IPS DF 19.7 (cell line): ENCODE measurements around the gene SSBP4.

ENCODE experiments used
- DNase-seq: peaks from one replicate; pipeline ENCODE4 v3.0.0-alpha.2; 2013; ENCODE audit warnings: low read depth, low spot score

Gene SSBP4

DNA sequence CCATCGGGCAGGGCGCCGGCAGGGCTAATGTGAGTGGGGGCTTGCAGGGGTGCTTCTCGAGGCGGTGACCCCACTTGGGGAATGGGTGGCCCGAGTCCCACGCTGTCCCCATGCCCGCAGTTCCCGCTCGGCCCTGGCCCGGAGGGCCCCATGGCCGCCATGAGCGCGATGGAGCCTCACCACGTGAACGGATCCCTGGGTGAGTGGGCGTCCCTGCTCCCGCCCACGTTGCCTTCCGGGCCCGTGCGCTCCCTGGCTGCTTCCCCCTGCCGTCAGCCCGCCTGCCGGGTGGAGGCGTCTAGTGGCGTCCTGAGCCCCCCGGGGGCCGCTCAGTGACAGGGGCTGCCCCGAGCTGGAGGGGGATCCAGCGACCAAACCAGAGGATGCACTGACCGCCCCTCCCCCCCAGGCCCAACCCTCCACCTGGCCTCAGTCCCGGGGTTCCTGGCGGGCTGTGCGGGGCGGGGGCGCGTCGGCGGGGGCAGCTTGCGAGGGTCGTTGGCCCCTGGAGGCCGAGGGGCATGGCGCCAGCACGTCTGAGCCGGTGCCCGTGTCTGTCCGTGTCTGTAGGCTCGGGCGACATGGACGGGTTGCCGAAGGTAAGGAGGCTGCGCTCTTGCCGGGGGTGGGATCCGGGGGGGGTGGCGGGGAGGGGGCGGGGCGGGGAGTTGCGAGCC is 14.0 kb downstream of the SSBP4 start:
- no peak for DNase-seq

DNA sequence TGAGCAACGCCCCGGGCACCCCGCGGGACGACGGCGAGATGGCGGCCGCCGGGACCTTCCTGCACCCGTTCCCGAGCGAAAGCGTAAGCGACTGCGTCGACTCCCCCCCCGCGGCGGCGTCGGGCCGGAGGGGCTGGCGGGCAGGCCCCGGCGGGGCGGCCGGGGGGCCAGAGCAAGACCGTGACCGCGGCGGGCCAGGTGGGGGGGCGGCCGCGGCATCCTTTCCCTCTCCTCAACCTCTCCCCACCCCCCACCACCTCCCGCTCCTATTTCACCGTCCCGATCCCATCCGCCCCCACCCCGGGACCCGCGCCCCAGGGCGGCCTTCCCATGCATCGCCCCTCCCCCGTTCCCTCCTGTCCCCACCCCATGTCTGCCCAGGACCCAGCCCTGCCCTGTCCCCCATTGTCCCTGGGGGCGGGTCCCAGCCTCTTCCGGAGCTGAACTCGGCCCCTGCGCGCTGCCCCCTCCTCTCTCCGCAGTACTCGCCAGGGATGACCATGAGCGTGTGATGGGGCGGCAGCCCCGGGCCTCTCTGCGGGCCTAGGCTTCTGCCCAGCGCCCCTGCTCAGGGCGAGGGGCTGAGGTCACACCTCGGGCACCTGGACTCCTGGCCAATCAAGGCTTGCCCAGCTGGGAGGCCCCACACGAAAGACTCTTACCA is 14.7 kb downstream of the SSBP4 start:
- no peak for DNase-seq

GRCh38 chr19:18434411-18435175 is 15.4 kb downstream of the SSBP4 start:
- no peak for DNase-seq

GRCh38 chr19:18435178-18435841 is 16.1 kb downstream of the SSBP4 start:
- DNase-seq: no peak

DNA sequence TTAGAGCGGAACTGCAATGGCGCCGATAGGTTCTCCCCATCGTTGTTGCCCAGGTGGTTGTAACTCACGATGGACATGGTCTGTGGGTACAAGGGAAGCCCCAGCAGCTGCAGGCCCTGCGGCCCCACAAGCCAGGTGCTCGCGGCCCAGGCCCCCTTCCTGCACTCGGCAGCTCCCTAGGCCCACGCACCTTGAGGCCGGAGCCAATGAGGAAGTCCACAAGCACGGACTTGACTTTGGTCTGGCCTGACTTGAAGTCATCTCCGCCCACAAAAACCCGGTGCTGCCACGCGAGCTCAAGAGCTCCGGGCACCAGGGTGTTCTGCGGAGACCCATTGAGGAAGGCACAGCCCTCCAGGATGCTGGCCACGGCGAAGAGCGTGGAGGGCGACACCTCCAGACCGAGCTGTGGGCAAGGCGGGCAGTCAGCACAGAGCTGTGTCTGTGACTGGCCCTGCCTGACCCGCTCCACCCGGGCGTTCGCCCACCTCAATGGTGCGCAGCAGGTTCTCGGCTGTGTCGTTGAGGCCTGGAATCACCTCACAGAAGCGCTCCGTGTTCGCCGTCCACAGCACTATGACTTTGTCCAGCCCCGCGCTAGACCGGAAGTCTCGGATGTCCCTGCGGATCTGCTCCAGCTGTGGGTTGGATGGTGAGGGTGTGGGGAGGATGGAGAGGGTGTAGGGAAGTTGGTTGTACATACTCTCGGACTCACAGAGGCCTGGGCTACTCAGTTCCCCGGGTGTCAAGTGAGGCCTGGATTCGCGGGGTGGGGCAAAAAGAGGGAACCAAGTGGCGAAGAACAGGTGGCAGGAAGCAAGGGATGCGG is 16.9 kb downstream of the SSBP4 start:
- DNase-seq: no peak

DNA sequence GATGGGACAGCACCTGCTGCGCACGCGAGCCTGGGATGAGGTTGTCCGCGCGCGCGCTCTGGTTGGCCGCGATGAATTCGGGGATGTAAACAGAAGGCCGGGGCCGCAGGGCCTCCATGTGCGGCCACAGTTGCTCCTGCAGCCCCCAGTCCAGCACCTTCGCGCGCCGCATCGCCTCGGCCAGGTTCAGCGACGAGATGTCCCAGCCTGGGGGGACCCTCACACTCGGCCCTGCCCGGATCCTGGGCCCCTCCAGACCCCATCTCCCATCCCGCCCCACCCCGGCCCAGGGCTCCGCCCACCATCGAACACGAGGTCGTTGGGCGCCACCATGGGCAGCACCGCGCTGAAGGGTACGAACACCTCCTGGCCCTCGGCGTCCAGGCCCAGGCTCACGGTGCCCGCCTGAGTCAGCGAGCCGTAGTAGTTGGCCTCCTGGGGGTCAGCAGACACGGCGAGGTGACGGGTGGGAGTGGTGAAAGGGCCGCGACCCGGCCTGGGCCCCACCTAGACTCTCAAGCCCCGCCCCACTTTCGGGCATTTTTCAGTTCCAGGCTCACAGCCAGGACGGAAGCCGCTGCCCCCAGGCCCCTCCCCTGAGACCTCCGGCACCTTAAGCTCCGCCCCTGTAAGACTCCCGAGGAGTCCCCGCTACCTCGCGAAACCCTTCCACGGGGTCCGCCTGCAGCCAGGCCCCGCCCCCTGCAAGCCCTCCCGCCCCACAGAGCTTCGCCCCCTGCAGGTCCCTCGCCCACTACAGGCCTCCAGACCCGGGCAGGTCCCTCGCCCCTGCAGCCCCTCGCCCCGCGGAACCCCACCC is 17.7 kb downstream of the SSBP4 start:
- no peak for DNase-seq

- DNase-seq: no peak
Measured at GRCh38 chr19:18437491-18438330, 18.5 kb downstream of the SSBP4 start, which contains the start of gene ISYNA1. Gene ISYNA1 (minus strand): TSS chr19:18438133. CDS start chr19:18437979, 154 bp downstream.

GRCh38 chr19:18438331-18439024 is 19.3 kb downstream of the SSBP4 start:
- no peak for DNase-seq

DNA sequence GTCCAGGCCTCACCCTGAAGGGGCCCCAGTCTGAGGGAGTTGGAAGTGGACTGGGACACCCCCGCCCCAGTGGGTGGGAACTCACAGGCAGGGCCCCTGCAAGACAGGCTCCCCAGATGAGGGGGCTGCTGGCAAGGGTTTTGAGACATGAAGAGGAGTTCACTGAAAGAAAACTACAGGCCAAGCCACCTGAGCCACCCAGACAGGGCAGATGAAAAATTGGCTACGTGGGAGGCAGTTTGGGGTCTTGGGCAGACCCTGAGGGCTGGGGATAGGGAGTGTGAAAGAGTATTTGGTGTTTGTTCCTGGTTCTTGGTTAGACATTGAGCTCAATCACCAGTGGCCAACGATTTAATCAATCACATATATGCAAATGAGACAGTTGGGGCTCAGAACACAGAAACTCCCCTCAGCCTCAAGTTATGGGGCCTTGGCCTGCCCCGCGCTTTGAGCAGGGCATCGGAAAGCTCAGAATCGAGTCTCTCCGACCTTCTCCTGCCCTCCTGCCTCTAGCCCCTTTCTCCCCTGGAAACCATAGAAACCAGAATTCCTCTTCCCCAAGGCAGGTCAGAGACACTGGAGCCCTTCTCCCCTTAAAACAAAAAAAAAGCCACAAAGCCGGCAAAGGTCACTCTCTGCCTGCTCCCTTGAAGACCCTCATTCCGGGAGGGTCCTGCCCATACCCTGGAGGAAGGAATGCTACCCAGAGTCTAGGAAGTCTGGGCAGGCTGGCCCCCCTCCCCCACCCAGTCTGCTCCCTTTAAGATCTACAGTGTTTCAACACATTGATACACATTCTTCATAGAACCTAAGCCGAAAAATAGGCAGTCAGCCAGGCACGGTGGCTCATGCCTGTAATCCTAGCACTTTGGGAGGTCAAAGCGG is 20.1 kb downstream of the SSBP4 start:
- DNase-seq: no peak

GRCh38 chr19:18439910-18440237 is 20.7 kb downstream of the SSBP4 start:
- no peak for DNase-seq

DNA sequence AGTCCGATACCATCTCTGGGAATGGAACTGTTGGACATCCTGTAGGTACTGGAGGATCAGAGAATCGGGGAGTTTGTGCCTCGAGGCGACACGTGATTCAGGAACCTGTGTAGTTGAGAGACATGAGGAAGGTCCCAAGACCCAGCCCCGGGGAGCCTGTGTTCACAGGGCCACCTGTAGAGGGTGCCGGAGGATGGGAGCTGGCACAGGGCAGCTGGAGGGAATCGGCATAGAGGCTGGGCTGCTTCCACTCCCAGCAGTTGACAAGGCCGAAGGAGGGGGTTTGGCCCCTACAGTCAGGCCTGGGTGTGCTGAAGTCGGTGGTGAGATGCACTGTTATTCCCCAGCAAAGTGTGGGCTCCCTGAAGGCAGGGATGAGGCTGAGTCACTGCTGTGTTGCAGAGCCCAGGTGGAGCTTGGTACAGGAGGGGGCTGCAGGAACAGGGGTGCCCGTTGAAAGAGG is 21.2 kb downstream of the SSBP4 start:
- DNase-seq: no peak

DNA sequence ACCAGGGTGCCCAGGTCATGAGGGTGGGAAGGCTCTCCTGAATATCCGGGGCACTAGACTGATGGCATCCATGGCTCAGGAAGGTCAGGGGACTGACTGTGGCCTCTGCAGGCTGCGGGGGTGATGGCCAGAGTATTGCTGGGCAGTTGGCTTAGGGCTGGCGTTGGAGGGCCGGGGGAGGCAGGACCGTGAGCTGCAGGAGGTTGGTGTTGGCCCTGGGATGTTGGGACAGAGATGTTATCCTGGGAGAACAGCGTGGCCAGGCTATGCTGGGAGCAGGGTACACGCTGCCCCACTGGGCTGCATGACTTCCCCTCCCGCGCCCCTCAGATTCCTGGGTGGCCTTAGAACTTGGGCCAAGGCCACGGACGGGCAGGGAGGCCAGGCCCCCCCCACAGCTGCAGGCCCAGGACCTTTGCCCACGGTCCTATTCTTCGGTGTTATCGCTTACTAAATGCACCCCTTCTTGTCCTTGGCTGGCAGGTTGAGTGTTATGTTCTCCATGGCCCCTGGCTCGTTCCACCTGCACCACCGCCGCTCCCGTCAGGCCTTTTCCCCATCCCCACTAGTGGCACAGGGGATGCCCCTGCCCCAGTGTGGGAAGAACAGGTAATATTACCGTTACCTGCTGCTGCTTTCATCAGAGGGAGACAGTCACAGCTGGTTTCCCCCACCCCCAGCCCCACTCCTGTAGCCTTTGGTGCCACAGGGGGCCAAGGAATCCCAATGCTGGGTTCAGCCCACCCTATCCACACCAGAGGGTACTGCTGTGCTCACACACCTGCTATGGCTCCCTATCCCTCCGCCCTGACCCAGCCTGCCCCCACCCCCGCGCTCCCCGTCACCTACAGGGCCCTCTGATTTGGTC is 22.0 kb downstream of the SSBP4 start:
- DNase-seq: no peak

DNA sequence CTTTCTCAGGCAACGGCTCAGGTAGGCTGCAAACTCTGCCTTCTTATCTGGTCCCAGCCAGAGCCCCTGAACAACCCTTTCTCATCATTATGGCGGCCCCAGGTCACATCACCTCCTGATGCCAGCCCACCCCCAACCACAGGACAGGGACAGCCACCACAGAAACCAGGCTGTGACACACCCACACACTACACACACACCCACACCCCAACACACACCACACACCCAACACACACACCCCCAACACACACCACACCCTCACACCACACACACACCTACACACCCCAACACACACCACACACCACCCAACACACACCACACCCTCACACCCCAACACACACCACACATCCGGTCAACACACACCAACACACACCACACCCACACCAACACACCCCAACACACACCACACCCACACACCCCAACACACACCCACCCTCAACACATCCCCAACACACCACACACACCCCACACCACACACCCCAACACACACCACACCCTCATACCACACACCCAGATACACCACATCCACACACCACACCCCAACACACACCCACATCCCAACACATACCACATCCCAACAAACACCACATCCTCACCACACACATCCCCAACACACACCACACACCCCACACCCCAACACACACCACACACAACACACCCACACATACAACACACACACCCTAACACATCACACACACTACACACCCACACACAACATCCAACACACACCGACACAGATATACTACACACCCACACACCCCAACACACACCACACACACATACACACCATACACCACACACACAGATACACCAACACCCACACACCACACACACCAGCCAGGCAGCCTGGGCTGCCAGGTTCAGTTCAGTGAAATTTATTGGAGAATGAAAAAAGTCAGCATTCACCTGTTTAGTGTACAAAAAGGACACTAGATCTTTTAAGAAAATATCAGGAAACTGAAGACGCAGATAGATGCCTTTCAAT is 22.9 kb downstream of the SSBP4 start:
- DNase-seq: no peak

DNA sequence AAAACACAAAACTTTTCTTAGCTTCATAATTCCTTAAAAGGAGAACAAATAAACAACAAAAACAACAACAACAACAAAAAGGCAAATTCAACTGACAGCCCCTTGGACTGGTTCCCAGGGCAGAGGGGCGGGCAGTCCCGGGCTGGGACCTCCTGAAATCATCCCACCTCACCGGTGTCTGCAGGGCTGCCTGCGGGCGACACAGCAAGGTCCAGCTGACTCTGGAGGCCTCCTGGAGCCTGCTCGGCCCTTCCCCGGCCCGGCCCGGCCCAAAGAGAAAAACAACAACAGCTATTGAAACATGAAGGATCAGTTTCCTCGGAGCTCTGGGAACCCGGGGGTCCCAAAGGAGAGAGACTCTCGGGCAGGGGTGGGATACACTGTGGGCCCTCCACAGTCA is 23.7 kb downstream of the SSBP4 start:
- DNase-seq: no peak

DNA sequence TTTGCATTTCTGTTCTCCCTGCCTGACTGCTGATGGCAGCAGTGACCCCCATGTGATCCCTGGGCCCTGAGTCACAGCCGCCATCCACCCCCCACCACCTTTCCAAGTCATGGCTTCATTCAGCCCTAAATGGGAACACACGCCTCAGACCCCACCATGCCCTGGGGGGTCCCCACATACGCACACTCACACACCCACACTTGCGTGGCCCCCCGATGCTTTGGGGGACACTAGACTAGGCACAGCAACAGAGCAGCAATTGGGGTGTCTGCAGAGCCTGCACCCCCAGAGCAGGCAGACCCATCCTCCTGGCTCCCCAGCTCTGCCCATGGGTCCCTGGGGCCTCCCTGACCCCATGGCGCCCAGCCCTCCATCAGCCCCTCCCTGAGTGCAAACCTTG is 24.2 kb downstream of the SSBP4 start:
- no peak for DNase-seq

GRCh38 chr19:18443831-18444230 is 24.6 kb downstream of the SSBP4 start:
- no peak for DNase-seq
